ENCODE measurements around the gene SLC25A41. TPM values are rescaled to one million over a fixed set of nuclear protein-coding genes. Genes with fewer than 3 reads are reported as not detected.

SLC25A41 gene
- total RNA-seq (not detected), polyA plus RNA-seq (not detected)

GRCh38 chr19:6433663-6434062 lies at the start of gene SLC25A41:
TSS of gene SLC25A41 (minus strand) at chr19:6433763. CDS start at chr19:6433693, 70 bp downstream.
- Mint-ChIP-seq H3K36me3 (no peaks in the 10 kb centered on the region), H3K4me3 (no peak within 1 kb of the TSS)
- POLR2A ChIA-PET (ENCODE audit: partially characterized antibody) = no interaction called here

GRCh38 chr19:6483235-6483634 lies 49.7 kb upstream of the SLC25A41 start:
- Mint-ChIP-seq H3K27me3 (no peaks in the 10 kb centered on the region), H3K9me3 (no peaks in the 10 kb centered on the region), H3K4me3 (peak overlapping the region in 6 of 8 donors; percentile 16 to 53 (median 26)), H3K4me1 (peaks cover 19 to 46% (median 27%) of the 10 kb centered on the region in 4 donors), H3K27ac (peak overlapping the region; percentile 63 to 99 (median 93)), H3K36me3 (peaks cover 3 to 15% of the 10 kb centered on the region in 2 donors)
- ChIA-PET POLR2A (ENCODE audit: partially characterized antibody) (interaction anchor here (0.9 kb wide), 1 partner anchor 16 kb away, joined by 3 read pairs; no protein-coding TSS in a partner anchor), CTCF (ENCODE audit: partially characterized antibody) (interaction anchor here (1.8 kb wide), 1 partner anchor 16 kb away, joined by 6 read pairs; no protein-coding TSS in a partner anchor)
- H3K4me1 ChIP-seq (ENCODE audit: insufficient read depth, low read length) = peaks cover 46% of the 10 kb centered on the region
- no peak for DNase-seq
- H3K36me3 ChIP-seq (ENCODE audit: insufficient read depth, low read length) = peaks cover 4% of the 10 kb centered on the region
- H3K27ac ChIP-seq (ENCODE audit: low read depth, low read length) = no peak overlapping the region
- no peak overlapping the region for H3K4me3 ChIP-seq (ENCODE audit: low read length in 2 of 2)
- no peaks in the 10 kb centered on the region for H3K9me3 ChIP-seq (ENCODE audit: control insufficient read depth in 1 of 2, low read length in 2 of 2)
- intact Hi-C loops (cut with micrococcal nuclease) = no loop called here
- H3K27me3 ChIP-seq (ENCODE audit: insufficient read depth, low read length) = no peaks in the 10 kb centered on the region

More at GRCh38 chr19:6433663-6434062, at the start of gene SLC25A41:
- CTCF ChIA-PET (ENCODE audit: partially characterized antibody) = no interaction called here
- H3K9me3 Mint-ChIP-seq = no peaks in the 10 kb centered on the region
- Histone ChIP-seq H3K4me3 (ENCODE audit: low read length in 2 of 2) (no peak within 1 kb of the TSS), H3K36me3 (ENCODE audit: insufficient read depth, low read length) (no peaks in the 10 kb centered on the region), H3K27me3 (ENCODE audit: insufficient read depth, low read length) (no peaks in the 10 kb centered on the region), H3K27ac (ENCODE audit: low read depth, low read length) (no peak within 1 kb of the TSS), H3K9me3 (ENCODE audit: control insufficient read depth in 1 of 2, low read length in 2 of 2) (no peaks in the 10 kb centered on the region), H3K4me1 (ENCODE audit: insufficient read depth, low read length) (peaks cover 4% of the 10 kb centered on the region)
- no peak within 1 kb of the TSS for H3K27ac Mint-ChIP-seq
- no peak for DNase-seq
- intact Hi-C loops (cut with micrococcal nuclease) = no loop called here
- H3K27me3 Mint-ChIP-seq = no peaks in the 10 kb centered on the region
- H3K4me1 Mint-ChIP-seq = peaks cover 0 to 1% (median 0%) of the 10 kb centered on the region in 4 donors

- Mint-ChIP-seq H3K27me3 (no peaks in the 10 kb centered on the region), H3K9me3 (no peaks in the 10 kb centered on the region), H3K4me3 (peak overlapping the region; percentile 94 to 100 (median 96)), H3K27ac (peak overlapping the region; percentile 93 to 99 (median 98)), H3K4me1 (peaks cover 19 to 46% (median 27%) of the 10 kb centered on the region in 4 donors), H3K36me3 (peaks cover 3 to 15% of the 10 kb centered on the region in 2 donors)
- Histone ChIP-seq H3K27me3 (ENCODE audit: insufficient read depth, low read length) (no peaks in the 10 kb centered on the region), H3K36me3 (ENCODE audit: insufficient read depth, low read length) (peaks cover 4% of the 10 kb centered on the region), H3K4me1 (ENCODE audit: insufficient read depth, low read length) (peaks cover 46% of the 10 kb centered on the region), H3K4me3 (ENCODE audit: low read length in 2 of 2) (peak overlapping the region in 1 of 2 donors; percentile 91), H3K9me3 (ENCODE audit: control insufficient read depth in 1 of 2, low read length in 2 of 2) (no peaks in the 10 kb centered on the region), H3K27ac (ENCODE audit: low read depth, low read length) (peak overlapping the region; percentile 93)
- DNase-seq = no peak
- ChIA-PET CTCF (ENCODE audit: partially characterized antibody) (interaction anchor here (1.2 to 1.8 kb wide), 2 partner anchors 17 to 35 kb away, joined by 4 to 6 read pairs; no protein-coding TSS in a partner anchor), POLR2A (ENCODE audit: partially characterized antibody) (interaction anchor here (1.5 to 3.0 kb wide), 9 partner anchors 7 to 89 kb away, joined by 5 to 35 read pairs (median 11); partner anchors contain the start of genes CRB3, KHSRP and SLC25A23)
- intact Hi-C loops (cut with micrococcal nuclease) = no loop called here
Observed at GRCh38 chr19:6482343-6482686, 48.8 kb upstream of the SLC25A41 start.

- Mint-ChIP-seq H3K27ac (peak within 1 kb of the TSS; percentile 93 to 99 (median 98)), H3K4me3 (peak within 1 kb of the TSS; percentile 94 to 100 (median 96)), H3K9me3 (no peaks in the 10 kb centered on the region), H3K27me3 (no peaks in the 10 kb centered on the region), H3K36me3 (peaks cover 3 to 15% of the 10 kb centered on the region in 2 donors), H3K4me1 (peaks cover 19 to 46% (median 27%) of the 10 kb centered on the region in 4 donors)
- DNase-seq = peak; percentile 58 to 66 (median 64)
- peak within 1 kb of the TSS; percentile 91 to 97 for H3K4me3 ChIP-seq (ENCODE audit: low read length in 2 of 2)
- H3K4me1 ChIP-seq (ENCODE audit: insufficient read depth, low read length) = peaks cover 46% of the 10 kb centered on the region
- ChIA-PET CTCF (ENCODE audit: partially characterized antibody) (interaction anchor here (0.7 to 1.8 kb wide), 7 partner anchors 16 to 263 kb away, joined by 3 to 6 read pairs (median 4); partner anchors contain the start of gene SLC25A23), POLR2A (ENCODE audit: partially characterized antibody) (interaction anchor here (0.9 to 3.0 kb wide), 17 partner anchors 8 to 291 kb away, joined by 3 to 35 read pairs (median 8); partner anchors contain the start of genes ALKBH7, CLPP, CRB3 and GPR108)
- H3K36me3 ChIP-seq (ENCODE audit: insufficient read depth, low read length) = peaks cover 10% of the 10 kb centered on the region
- no peaks in the 10 kb centered on the region for H3K9me3 ChIP-seq (ENCODE audit: control insufficient read depth in 1 of 2, low read length in 2 of 2)
- intact Hi-C loops (cut with micrococcal nuclease) = loop anchor here (1.0 kb wide), 1 partner anchor 21 kb away; no protein-coding TSS in a partner anchor
- H3K27me3 ChIP-seq (ENCODE audit: insufficient read depth, low read length) = no peaks in the 10 kb centered on the region
- H3K27ac ChIP-seq (ENCODE audit: low read depth, low read length) = peak within 1 kb of the TSS; percentile 93
Observed at GRCh38 chr19:6481541-6482342, 48.2 kb upstream of the SLC25A41 start, which contains the start of gene DENND1C. TSS of gene DENND1C (minus strand) at chr19:6481787. CDS start at chr19:6481695, 92 bp downstream.

GRCh38 chr19:6480848-6481415 lies 47.4 kb upstream of the SLC25A41 start:
- POLR2A ChIA-PET (ENCODE audit: partially characterized antibody) = interaction anchor here (0.9 to 3.0 kb wide), 17 partner anchors 8 to 292 kb away, joined by 3 to 35 read pairs (median 8); partner anchors contain the start of genes ALKBH7, CLPP, CRB3 and GPR108

GRCh38 chr19:6479836-6480398 lies 46.4 kb upstream of the SLC25A41 start:
- intact Hi-C loops (cut with micrococcal nuclease) = no loop called here
- peak overlapping the region; percentile 93 to 99 (median 98) for H3K27ac Mint-ChIP-seq
- POLR2A ChIA-PET (ENCODE audit: partially characterized antibody) = interaction anchor here (1.6 to 3.0 kb wide), 3 partner anchors 20 to 293 kb away, joined by 4 to 35 read pairs (median 5); partner anchors contain the start of genes SLC25A23 and VAV1
- Histone ChIP-seq H3K4me3 (ENCODE audit: low read length in 2 of 2) (peak overlapping the region in 1 of 2 donors; percentile 0), H3K27ac (ENCODE audit: low read depth, low read length) (peak overlapping the region; percentile 93), H3K27me3 (ENCODE audit: insufficient read depth, low read length) (no peaks in the 10 kb centered on the region), H3K4me1 (ENCODE audit: insufficient read depth, low read length) (peaks cover 46% of the 10 kb centered on the region), H3K9me3 (ENCODE audit: control insufficient read depth in 1 of 2, low read length in 2 of 2) (no peaks in the 10 kb centered on the region), H3K36me3 (ENCODE audit: insufficient read depth, low read length) (peaks cover 27% of the 10 kb centered on the region)
- DNase-seq = no peak
- H3K9me3 Mint-ChIP-seq = no peaks in the 10 kb centered on the region
- no peaks in the 10 kb centered on the region for H3K27me3 Mint-ChIP-seq
- CTCF ChIA-PET (ENCODE audit: partially characterized antibody) = interaction anchor here (1.4 kb wide), 1 partner anchor 261 kb away, joined by 4 read pairs; no protein-coding TSS in a partner anchor
- H3K4me1 Mint-ChIP-seq = peaks cover 19 to 46% (median 29%) of the 10 kb centered on the region in 4 donors
- peak overlapping the region; percentile 94 to 100 (median 96) for H3K4me3 Mint-ChIP-seq
- H3K36me3 Mint-ChIP-seq = peaks cover 9 to 22% of the 10 kb centered on the region in 2 donors

More at GRCh38 chr19:6480848-6481415, 47.4 kb upstream of the SLC25A41 start:
- Mint-ChIP-seq H3K4me3 (peak overlapping the region; percentile 94 to 100 (median 96)), H3K9me3 (no peaks in the 10 kb centered on the region), H3K27me3 (no peaks in the 10 kb centered on the region), H3K27ac (peak overlapping the region; percentile 93 to 99 (median 98)), H3K36me3 (peaks cover 8 to 21% of the 10 kb centered on the region in 2 donors), H3K4me1 (peaks cover 19 to 46% (median 29%) of the 10 kb centered on the region in 4 donors)
- peak overlapping the region; percentile 91 to 97 for H3K4me3 ChIP-seq (ENCODE audit: low read length in 2 of 2)
- peaks cover 18% of the 10 kb centered on the region for H3K36me3 ChIP-seq (ENCODE audit: insufficient read depth, low read length)
- CTCF ChIA-PET (ENCODE audit: partially characterized antibody) = interaction anchor here (0.7 to 1.4 kb wide), 6 partner anchors 15 to 262 kb away, joined by 3 to 4 read pairs (median 4); partner anchors contain the start of gene SLC25A23
- peak overlapping the region; percentile 93 for H3K27ac ChIP-seq (ENCODE audit: low read depth, low read length)
- DNase-seq = no peak
- no peaks in the 10 kb centered on the region for H3K27me3 ChIP-seq (ENCODE audit: insufficient read depth, low read length)
- intact Hi-C loops (cut with micrococcal nuclease) = loop anchor here (1.0 kb wide), 1 partner anchor 21 kb away; no protein-coding TSS in a partner anchor
- H3K9me3 ChIP-seq (ENCODE audit: control insufficient read depth in 1 of 2, low read length in 2 of 2) = no peaks in the 10 kb centered on the region
- H3K4me1 ChIP-seq (ENCODE audit: insufficient read depth, low read length) = peaks cover 46% of the 10 kb centered on the region

Data from CD4-positive, alpha-beta memory T cell (primary cell).